PC-9 (cell line): ENCODE measurements around the gene CACNA1G. TPM values are rescaled to one million over a fixed set of nuclear protein-coding genes. Genes with fewer than 3 reads are reported as not detected.

Experiments used
- BruUV-seq: library from RNA; stranded (reverse); fragments of 400-500 nt; replicated peaks from 2 replicates; lab custom pipeline; 2021; lab: Mats Ljungman, UMichigan
- CTCF ChIA-PET: fragments of 300-600 bp; sonication (Branson Sonifier 250); formaldehyde crosslinking; loops from one replicate; lab custom pipeline; 2022; ENCODE audit warnings: antibody characterized with exemption; lab: Charles Lee
- POLR2A ChIA-PET: fragments of 300-600 bp; sonication (Branson Sonifier 250); formaldehyde crosslinking; loops from one replicate; lab custom pipeline; 2022; ENCODE audit warnings: antibody characterized with exemption; ENCODE audit not compliant: unreplicated experiment; lab: Charles Lee
- DNase-seq, 2 experiments: peaks; one replicate each; pipeline versions ENCODE4 v3.0.0 to v3.0.0-alpha.2; 2015 to 2022; ENCODE audit warnings: mixed read lengths in 1 of 2
- H2AFZ ChIP-seq: fragments of 200-600 bp; sonication (generic); 2 replicates; pipeline ENCODE4 v1.8.1; 2017; ENCODE audit warnings: antibody characterized with exemption
- H3F3A ChIP-seq: fragments of 200-600 bp; sonication (generic); 2 replicates; pipeline ENCODE4 v1.8.1; 2017; ENCODE audit warnings: antibody characterized with exemption, mild to moderate bottlenecking, low read depth; ENCODE audit not compliant: insufficient read depth
- H3K27ac ChIP-seq: fragments of 200-600 bp; sonication (generic); 2 replicates; pipeline ENCODE4 v1.6.1; 2016; ENCODE audit warnings: mixed run types
- H3K27me3 ChIP-seq: fragments of 200-600 bp; sonication (generic); 2 replicates; pipeline ENCODE4 v1.6.1; 2016; ENCODE audit warnings: low read depth, mixed run types; ENCODE audit not compliant: insufficient read depth
- H3K36me3 ChIP-seq: fragments of 200-600 bp; sonication (generic); 2 replicates; pipeline ENCODE4 v1.6.1; 2016; ENCODE audit warnings: low read depth, mixed run types
- H3K4me1 ChIP-seq: fragments of 200-600 bp; sonication (generic); replicated peaks from 2 replicates; pipeline ENCODE4 v1.6.1; 2016; ENCODE audit warnings: mixed run types; ENCODE audit not compliant: insufficient read depth
- H3K4me2 ChIP-seq: fragments of 200-600 bp; sonication (generic); 2 replicates; pipeline ENCODE4 v1.6.1; 2017; ENCODE audit warnings: mixed run types
- H3K4me3 ChIP-seq: fragments of 200-600 bp; sonication (generic); 2 replicates; pipeline ENCODE4 v1.6.1; 2016; ENCODE audit warnings: mixed run types
- H3K79me2 ChIP-seq: fragments of 200-600 bp; sonication (generic); 2 replicates; pipeline ENCODE4 v1.6.1; 2017; ENCODE audit warnings: low read depth, mixed run types
- H3K9me2 ChIP-seq: fragments of 200-600 bp; sonication (generic); 2 replicates; pipeline ENCODE4 v1.8.1; 2017; ENCODE audit warnings: mild to moderate bottlenecking; ENCODE audit not compliant: insufficient read depth
- H3K9me3 ChIP-seq: fragments of 200-600 bp; sonication (generic); 2 replicates; pipeline ENCODE4 v1.8.1; 2016; ENCODE audit warnings: low read depth; ENCODE audit not compliant: insufficient read depth
- H4K20me1 ChIP-seq: fragments of 200-600 bp; sonication (generic); 2 replicates; pipeline ENCODE4 v1.8.1; 2017; ENCODE audit not compliant: insufficient read depth
- CTCF ChIP-seq: fragments of 200-600 bp; sonication (generic); conservative IDR thresholded peaks from 2 replicates; pipeline ENCODE4 v1.6.1; 2017; ENCODE audit warnings: mixed run types, antibody characterized with exemption, mild to moderate bottlenecking, moderate library complexity
- EZH2 ChIP-seq: fragments of 200-600 bp; sonication (generic); IDR thresholded peaks from 2 replicates; pipeline ENCODE4 v1.8.0; 2017; ENCODE audit warnings: antibody characterized with exemption, low read depth
- intact Hi-C: fragments of 100-400 bp; cut with micrococcal nuclease; formaldehyde crosslinking; loops from one replicate; pipeline ENCODE4 v1.10.0; 2022; ENCODE audit not compliant: unreplicated experiment
- total RNA-seq: library from RNA; stranded (reverse); gene quantifications from 2 replicates; pipeline ENCODE4 v1.2.3, GENCODE V29; 2021

Gene CACNA1G
- total RNA-seq, 1 experiment from 2014 or later = 0.46 TPM

GRCh38 chr17:50520483-50520882, 40.0 kb upstream of the CACNA1G start:
- no peaks in the 10 kb centered on the region for H3K36me3 ChIP-seq
- ChIA-PET POLR2A (interaction anchor here (0.5 kb wide), 1 partner anchor 28 kb away, joined by 3 read pairs; no protein-coding TSS in a partner anchor), CTCF (no interaction called here)
- no peaks in the 10 kb centered on the region for H3K9me3 ChIP-seq
- H2AFZ ChIP-seq = no peak overlapping the region
- intact Hi-C loops = no loop called here
- DNase-seq = no peak
- H4K20me1 ChIP-seq = no peaks in the 10 kb centered on the region
- no peaks in the 10 kb centered on the region for H3K27me3 ChIP-seq
- H3K27ac ChIP-seq = no peak overlapping the region
- TF ChIP-seq CTCF (no peak), EZH2 (no peak)
- H3K4me1 ChIP-seq = peaks cover 9% of the 10 kb centered on the region
- H3K4me2 ChIP-seq = no peak overlapping the region
- no peak overlapping the region for H3K4me3 ChIP-seq
- H3K79me2 ChIP-seq = no peaks in the 10 kb centered on the region
- no TSS peak for BruUV-seq
- peaks cover 14% of the 10 kb centered on the region for H3F3A ChIP-seq
- no peaks in the 10 kb centered on the region for H3K9me2 ChIP-seq

GRCh38 chr17:50521514-50521913, 39.0 kb upstream of the CACNA1G start:
- no peaks in the 10 kb centered on the region for H3K36me3 ChIP-seq
- intact Hi-C loops = no loop called here
- no peaks in the 10 kb centered on the region for H3K27me3 ChIP-seq
- no peak for DNase-seq
- H4K20me1 ChIP-seq = no peaks in the 10 kb centered on the region
- H3K9me2 ChIP-seq = no peaks in the 10 kb centered on the region
- H3K27ac ChIP-seq = no peak overlapping the region
- H3F3A ChIP-seq = peaks cover 14% of the 10 kb centered on the region
- H3K4me3 ChIP-seq = no peak overlapping the region
- TF ChIP-seq EZH2 (no peak), CTCF (no peak)
- no TSS peak for BruUV-seq
- H2AFZ ChIP-seq = no peak overlapping the region
- no peak overlapping the region for H3K4me2 ChIP-seq
- peaks cover 9% of the 10 kb centered on the region for H3K4me1 ChIP-seq
- CTCF ChIA-PET = no interaction called here
- POLR2A ChIA-PET = no interaction called here
- no peaks in the 10 kb centered on the region for H3K79me2 ChIP-seq
- H3K9me3 ChIP-seq = no peaks in the 10 kb centered on the region

GRCh38 chr17:50522766-50523165, 37.7 kb upstream of the CACNA1G start:
- no peak overlapping the region for H3K27ac ChIP-seq
- H4K20me1 ChIP-seq = no peaks in the 10 kb centered on the region
- no TSS peak for BruUV-seq
- no peak overlapping the region for H3K4me2 ChIP-seq
- H3K4me3 ChIP-seq = no peak overlapping the region
- H3K79me2 ChIP-seq = no peaks in the 10 kb centered on the region
- intact Hi-C loops = no loop called here
- ChIA-PET POLR2A (no interaction called here), CTCF (interaction anchor here (0.7 kb wide), 1 partner anchor 32 kb away, joined by 3 read pairs; no protein-coding TSS in a partner anchor)
- peaks cover 14% of the 10 kb centered on the region for H3F3A ChIP-seq
- H3K36me3 ChIP-seq = no peaks in the 10 kb centered on the region
- DNase-seq = no peak
- H3K9me2 ChIP-seq = no peaks in the 10 kb centered on the region
- no peaks in the 10 kb centered on the region for H3K9me3 ChIP-seq
- H3K4me1 ChIP-seq = peaks cover 9% of the 10 kb centered on the region
- H3K27me3 ChIP-seq = no peaks in the 10 kb centered on the region
- H2AFZ ChIP-seq = no peak overlapping the region
- TF ChIP-seq CTCF = no peak
- TF ChIP-seq EZH2 = no peak
